Measurements from ENCODE around the gene MLYCD.

- TF ChIP-seq EZH2 (IDR thresholded peaks at IDR 0.05; ENCODE audit: insufficient read depth, low read length) = no peak
- no peak for TF ChIP-seq CTCF (IDR thresholded peaks at IDR 0.05; ENCODE audit: insufficient read depth, low read depth, low read length)
Measured at GRCh38 chr16:83973077-83973476, 74.2 kb downstream of the MLYCD start.

All from astrocyte (in vitro differentiated cells and primary cell).